HL-60 (cell line): Measurements from ENCODE around the gene HECTD4.

Source experiments
- DNase-seq, 2 experiments: peaks; one replicate each; pipeline ENCODE4 v3.0.0-alpha.2; 2010 to 2020; ENCODE audit warnings: low read depth in 1 of 2, low spot score in 1 of 2
- H3K27ac ChIP-seq: fragments of 250-450 bp; sonication (Bioruptor Pico); replicated peaks from 2 replicates; pipeline ENCODE4 v1.5.1; 2020; ENCODE audit warnings: mild to moderate bottlenecking, moderate library complexity
- H3K27me3 ChIP-seq: fragments of 250-450 bp; sonication (Bioruptor Pico); 2 replicates; pipeline ENCODE4 v1.5.1; 2021; ENCODE audit warnings: mild to moderate bottlenecking, moderate library complexity; ENCODE audit not compliant: insufficient read depth, poor library complexity, severe bottlenecking
- H3K4me3 ChIP-seq: replicated peaks from 2 replicates; pipeline ENCODE4 v1.5.1; 2011; ENCODE audit warnings: mild to moderate bottlenecking, control low read depth, low read length; ENCODE audit not compliant: insufficient read depth
- GABPA ChIP-seq: IDR thresholded peaks from 2 replicates; pipeline ENCODE4 v1.6.1; 2012; ENCODE audit warnings: low read depth
- POLR2AphosphoS5 ChIP-seq: IDR thresholded peaks from 2 replicates; pipeline ENCODE4 v1.6.1; 2012; ENCODE audit warnings: low read depth
- SPI1 ChIP-seq: IDR thresholded peaks from 2 replicates; pipeline ENCODE4 v1.6.1; 2012; ENCODE audit warnings: low read depth, mild to moderate bottlenecking, borderline replicate concordance
- TF ChIP-seq, protein P1 (sequence below): IDR thresholded peaks from one replicate; pipeline ENCODE4 v1.5.1; 2011; ENCODE audit warnings: low read length, control low read depth, inconsistent platforms; ENCODE audit not compliant: insufficient read depth
- TF ChIP-seq, protein P2 (sequence below): IDR thresholded peaks from 2 replicates; pipeline ENCODE4 v1.6.1; 2012; ENCODE audit warnings: low read depth; ENCODE audit not compliant: insufficient replicate concordance

HECTD4 gene

DNA sequence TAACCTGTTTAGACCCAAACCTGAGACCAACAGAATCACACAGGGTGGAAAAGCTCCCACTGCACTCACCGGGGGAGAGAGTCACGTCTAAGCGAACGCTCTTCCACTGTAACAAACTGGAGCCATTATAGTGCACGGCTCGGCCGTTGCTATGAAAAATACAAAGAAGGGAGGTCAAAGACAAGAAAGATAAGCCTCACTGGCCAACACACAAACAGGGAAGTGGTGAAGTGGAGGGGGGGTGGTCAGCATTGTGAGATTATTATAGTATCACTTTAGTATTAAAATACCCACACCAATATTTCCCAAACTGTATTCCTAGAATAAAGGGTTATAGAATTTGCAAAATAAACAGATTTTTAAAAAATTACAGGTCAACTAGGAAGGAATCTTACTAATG lies 166.0 kb downstream of the HECTD4 start:
- Histone ChIP-seq H3K27me3 (no peaks in the 10 kb centered on the region), H3K27ac (no peak overlapping the region), H3K4me3 (no peak overlapping the region)
- TF ChIP-seq, protein P1, sequence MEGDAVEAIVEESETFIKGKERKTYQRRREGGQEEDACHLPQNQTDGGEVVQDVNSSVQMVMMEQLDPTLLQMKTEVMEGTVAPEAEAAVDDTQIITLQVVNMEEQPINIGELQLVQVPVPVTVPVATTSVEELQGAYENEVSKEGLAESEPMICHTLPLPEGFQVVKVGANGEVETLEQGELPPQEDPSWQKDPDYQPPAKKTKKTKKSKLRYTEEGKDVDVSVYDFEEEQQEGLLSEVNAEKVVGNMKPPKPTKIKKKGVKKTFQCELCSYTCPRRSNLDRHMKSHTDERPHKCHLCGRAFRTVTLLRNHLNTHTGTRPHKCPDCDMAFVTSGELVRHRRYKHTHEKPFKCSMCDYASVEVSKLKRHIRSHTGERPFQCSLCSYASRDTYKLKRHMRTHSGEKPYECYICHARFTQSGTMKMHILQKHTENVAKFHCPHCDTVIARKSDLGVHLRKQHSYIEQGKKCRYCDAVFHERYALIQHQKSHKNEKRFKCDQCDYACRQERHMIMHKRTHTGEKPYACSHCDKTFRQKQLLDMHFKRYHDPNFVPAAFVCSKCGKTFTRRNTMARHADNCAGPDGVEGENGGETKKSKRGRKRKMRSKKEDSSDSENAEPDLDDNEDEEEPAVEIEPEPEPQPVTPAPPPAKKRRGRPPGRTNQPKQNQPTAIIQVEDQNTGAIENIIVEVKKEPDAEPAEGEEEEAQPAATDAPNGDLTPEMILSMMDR: no peak
- TF ChIP-seq SPI1 (no peak), POLR2AphosphoS5 (no peak), GABPA (no peak)
- DNase-seq: no peak

DNA sequence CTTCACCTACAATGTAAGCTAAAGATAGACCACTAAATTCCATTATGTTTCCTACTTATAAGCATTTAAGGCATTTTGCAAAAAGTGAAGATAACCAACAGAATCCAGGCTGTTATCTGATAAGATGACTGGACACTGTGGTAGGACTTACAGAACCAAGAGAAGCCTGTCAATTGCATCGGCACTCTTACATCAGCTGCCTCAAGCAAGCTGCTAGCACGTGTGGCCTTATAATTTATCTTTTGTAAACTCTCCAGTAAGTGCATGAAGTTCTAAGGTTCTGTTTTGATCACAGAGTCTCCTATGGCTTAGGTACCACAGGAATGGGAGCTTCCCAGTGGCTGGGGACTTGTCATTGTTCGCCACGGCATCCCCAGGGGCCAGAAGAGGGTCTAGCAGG lies 168.2 kb downstream of the HECTD4 start:
- TF ChIP-seq GABPA: no peak
- TF ChIP-seq, protein P1: no peak
- TF ChIP-seq, protein P2, sequence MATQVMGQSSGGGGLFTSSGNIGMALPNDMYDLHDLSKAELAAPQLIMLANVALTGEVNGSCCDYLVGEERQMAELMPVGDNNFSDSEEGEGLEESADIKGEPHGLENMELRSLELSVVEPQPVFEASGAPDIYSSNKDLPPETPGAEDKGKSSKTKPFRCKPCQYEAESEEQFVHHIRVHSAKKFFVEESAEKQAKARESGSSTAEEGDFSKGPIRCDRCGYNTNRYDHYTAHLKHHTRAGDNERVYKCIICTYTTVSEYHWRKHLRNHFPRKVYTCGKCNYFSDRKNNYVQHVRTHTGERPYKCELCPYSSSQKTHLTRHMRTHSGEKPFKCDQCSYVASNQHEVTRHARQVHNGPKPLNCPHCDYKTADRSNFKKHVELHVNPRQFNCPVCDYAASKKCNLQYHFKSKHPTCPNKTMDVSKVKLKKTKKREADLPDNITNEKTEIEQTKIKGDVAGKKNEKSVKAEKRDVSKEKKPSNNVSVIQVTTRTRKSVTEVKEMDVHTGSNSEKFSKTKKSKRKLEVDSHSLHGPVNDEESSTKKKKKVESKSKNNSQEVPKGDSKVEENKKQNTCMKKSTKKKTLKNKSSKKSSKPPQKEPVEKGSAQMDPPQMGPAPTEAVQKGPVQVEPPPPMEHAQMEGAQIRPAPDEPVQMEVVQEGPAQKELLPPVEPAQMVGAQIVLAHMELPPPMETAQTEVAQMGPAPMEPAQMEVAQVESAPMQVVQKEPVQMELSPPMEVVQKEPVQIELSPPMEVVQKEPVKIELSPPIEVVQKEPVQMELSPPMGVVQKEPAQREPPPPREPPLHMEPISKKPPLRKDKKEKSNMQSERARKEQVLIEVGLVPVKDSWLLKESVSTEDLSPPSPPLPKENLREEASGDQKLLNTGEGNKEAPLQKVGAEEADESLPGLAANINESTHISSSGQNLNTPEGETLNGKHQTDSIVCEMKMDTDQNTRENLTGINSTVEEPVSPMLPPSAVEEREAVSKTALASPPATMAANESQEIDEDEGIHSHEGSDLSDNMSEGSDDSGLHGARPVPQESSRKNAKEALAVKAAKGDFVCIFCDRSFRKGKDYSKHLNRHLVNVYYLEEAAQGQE: no peak
- no peak for TF ChIP-seq SPI1
- TF ChIP-seq POLR2AphosphoS5: no peak
- H3K27me3 ChIP-seq: no peaks in the 10 kb centered on the region
- no peak for DNase-seq
- H3K27ac ChIP-seq: no peak overlapping the region
- no peak overlapping the region for H3K4me3 ChIP-seq

DNA sequence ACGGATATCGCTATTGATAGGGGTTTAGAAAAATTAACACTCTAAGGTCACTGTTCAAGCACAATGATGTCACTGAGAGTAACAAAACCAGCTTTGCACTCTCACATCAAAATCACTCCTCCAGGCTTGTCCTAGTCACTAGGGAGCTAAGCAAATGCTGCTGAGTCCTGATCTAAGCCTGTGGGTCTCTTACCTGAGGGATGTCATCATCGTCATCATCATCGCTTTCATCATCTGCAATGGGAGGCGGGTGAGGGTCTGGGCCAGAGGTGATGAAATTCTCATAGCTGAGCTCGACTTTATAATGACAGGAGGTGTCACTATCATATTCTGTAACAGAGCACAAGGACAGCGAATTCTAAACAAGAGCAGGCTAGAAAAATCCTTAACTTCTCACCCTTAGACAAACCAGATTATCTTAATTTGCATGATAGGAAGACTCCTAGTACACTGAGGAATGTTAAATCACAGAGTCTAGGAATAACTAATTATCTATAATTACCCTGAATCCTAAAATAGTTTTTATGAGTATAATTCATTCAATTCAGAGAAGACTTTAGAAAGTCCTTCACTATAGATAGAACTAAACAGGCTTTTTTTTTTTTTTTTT lies 173.8 kb downstream of the HECTD4 start:
- H3K4me3 ChIP-seq: no peak overlapping the region
- DNase-seq: no peak
- no peak overlapping the region for H3K27ac ChIP-seq
- no peaks in the 10 kb centered on the region for H3K27me3 ChIP-seq
- TF ChIP-seq SPI1 (no peak), GABPA (no peak), POLR2AphosphoS5 (no peak)
- TF ChIP-seq, protein P2: no peak
- TF ChIP-seq, protein P1: no peak

DNA sequence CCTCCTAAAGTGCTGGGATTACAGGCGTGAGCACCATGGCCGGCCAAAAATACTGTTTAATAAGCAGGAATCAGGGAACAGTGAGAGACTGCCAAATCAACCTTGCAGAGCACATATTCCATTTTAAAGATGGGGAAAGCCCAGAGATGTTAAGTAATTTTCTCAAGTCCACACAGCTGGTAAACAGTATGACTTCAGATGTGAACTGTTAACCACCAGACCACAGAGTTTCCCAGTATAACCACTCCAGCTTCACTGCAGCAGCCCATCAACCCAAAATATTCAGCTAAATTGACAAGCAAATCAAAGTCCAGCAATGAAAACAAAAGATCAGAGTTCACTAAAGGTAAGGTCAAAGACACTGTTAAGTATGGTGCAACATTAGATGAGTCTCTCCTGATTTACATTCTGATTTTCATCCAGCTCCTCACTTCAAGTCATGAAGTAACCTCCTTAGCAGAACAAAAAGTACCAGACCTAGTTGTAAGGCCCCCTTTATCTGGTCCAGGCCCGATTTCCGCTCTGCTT lies 174.8 kb downstream of the HECTD4 start:
- TF ChIP-seq SPI1: no peak
- no peak for TF ChIP-seq GABPA
- no peak for TF ChIP-seq POLR2AphosphoS5
- TF ChIP-seq, protein P2: no peak
- Histone ChIP-seq H3K4me3 (no peak overlapping the region), H3K27me3 (no peaks in the 10 kb centered on the region), H3K27ac (no peak overlapping the region)
- no peak for DNase-seq
